DND-41 (cell line): ENCODE results near the gene NPDC1.

Experiments used
- EZH2 ChIP-seq: IDR thresholded peaks from 3 replicates; pipeline ENCODE4 v1.6.1; 2012; ENCODE audit warnings: borderline replicate concordance, low read depth, mild to moderate bottlenecking, moderate library complexity, low read length, inconsistent platforms; ENCODE audit not compliant: severe bottlenecking
- TF ChIP-seq, protein P1 (sequence below): IDR thresholded peaks from 2 replicates; pipeline ENCODE4 v1.5.1; 2012; ENCODE audit warnings: borderline replicate concordance, low read length, moderate library complexity, mild to moderate bottlenecking; ENCODE audit not compliant: poor library complexity, severe bottlenecking; ENCODE audit errors: extremely low read depth

- TF ChIP-seq, protein P1, sequence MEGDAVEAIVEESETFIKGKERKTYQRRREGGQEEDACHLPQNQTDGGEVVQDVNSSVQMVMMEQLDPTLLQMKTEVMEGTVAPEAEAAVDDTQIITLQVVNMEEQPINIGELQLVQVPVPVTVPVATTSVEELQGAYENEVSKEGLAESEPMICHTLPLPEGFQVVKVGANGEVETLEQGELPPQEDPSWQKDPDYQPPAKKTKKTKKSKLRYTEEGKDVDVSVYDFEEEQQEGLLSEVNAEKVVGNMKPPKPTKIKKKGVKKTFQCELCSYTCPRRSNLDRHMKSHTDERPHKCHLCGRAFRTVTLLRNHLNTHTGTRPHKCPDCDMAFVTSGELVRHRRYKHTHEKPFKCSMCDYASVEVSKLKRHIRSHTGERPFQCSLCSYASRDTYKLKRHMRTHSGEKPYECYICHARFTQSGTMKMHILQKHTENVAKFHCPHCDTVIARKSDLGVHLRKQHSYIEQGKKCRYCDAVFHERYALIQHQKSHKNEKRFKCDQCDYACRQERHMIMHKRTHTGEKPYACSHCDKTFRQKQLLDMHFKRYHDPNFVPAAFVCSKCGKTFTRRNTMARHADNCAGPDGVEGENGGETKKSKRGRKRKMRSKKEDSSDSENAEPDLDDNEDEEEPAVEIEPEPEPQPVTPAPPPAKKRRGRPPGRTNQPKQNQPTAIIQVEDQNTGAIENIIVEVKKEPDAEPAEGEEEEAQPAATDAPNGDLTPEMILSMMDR = no peak
- TF ChIP-seq EZH2 = no peak
Observed at GRCh38 chr9:137035507-137035834, 10.5 kb downstream of the NPDC1 start.
